ENCODE data around the gene TBC1D14. TPM values are rescaled to one million over a fixed set of nuclear protein-coding genes. Genes with fewer than 3 reads are reported as not detected.

Gene TBC1D14
- total and polyA plus RNA-seq, 2 of the 8 experiments (the other 6 are each of a cell fraction or from before 2014, with no cell fraction given), result 45.6 to 48.2 TPM

DNA sequence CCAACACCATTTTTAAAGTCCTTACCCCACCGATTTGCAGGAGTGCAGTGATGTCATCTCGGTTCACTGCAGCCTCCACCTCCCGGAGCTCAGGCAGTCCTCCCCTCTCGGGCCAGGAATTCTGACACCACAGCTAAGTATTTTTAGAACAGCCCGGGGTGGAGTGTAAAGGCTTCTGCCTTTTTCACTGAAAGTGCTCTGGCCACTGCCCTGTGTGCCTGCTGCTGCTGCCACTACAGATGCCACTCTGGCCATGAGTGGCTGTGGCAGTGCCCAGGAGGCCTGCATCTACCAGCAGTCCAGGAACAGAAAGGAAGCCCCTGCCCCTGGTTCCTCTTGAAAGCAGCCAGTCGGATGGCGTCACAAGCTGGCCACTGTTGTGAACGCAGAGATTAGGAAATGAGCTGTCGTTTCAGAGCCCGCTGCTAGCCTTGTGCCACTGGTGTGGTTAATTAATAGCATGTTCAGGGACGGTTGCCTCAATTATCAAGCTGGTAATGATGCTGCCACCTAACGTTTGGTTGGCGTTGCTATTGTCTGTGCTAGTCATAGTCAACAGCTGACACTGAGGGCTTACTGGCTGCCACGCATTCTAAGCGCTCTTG is 23.6 kb upstream of the TBC1D14 start (continued):
- TF ChIP-seq POLR2A (IDR thresholded peaks at IDR 0.05; ENCODE audit: control extremely low read depth in 1 of 2, low read depth in 2 of 2, low read length in 2 of 2), result no peak
